B cell (primary cell): ENCODE measurements around the gene LBHD1. TPM values are rescaled to one million over a fixed set of nuclear protein-coding genes. Genes with fewer than 3 reads are reported as not detected.

Experiments used
- ATAC-seq: fragments of 200-7000 bp; cut with Tn5 transposase; one replicate; pipeline ENCODE4 v1.10.0; 2021; ENCODE audit warnings: low read depth, mild to moderate bottlenecking, moderate number of reproducible peaks, moderate library complexity
- CTCF ChIA-PET: fragments of 350-600 bp; sonication (Branson Sonifier 250); formaldehyde crosslinking; loops from one replicate; lab custom pipeline; 2021; ENCODE audit warnings: antibody characterized with exemption, inconsistent platforms; lab: Charles Lee
- POLR2A ChIA-PET: fragments of 350-600 bp; sonication (Branson Sonifier 250); formaldehyde crosslinking; loops from one replicate; lab custom pipeline; 2021; ENCODE audit warnings: antibody characterized with exemption; lab: Charles Lee
- DNase-seq: peaks from one replicate; pipeline ENCODE4 v3.0.0; 2013
- H2AFZ ChIP-seq: 2 replicates; pipeline ENCODE4 v1.6.1; 2012; ENCODE audit warnings: mild to moderate bottlenecking, low read depth, low read length; ENCODE audit not compliant: insufficient read depth, poor library complexity, severe bottlenecking
- H3K27ac ChIP-seq, 2 donors: 1 replicate in 1 of 2; 2 replicates in 1 of 2; pipeline ENCODE4 v1.5.1; 2012 to 2013; ENCODE audit warnings: low read length in 2 of 2, mild to moderate bottlenecking in 2 of 2, moderate library complexity in 1 of 2
- H3K27me3 ChIP-seq, 4 experiments: fragments of 200-600 bp in 1 of 4; sonication (generic) in 1 of 4; replicated peaks in 1 of 4; 1 replicate in 2 of 4; 2 replicates in 2 of 4; pipeline versions ENCODE4 v1.6.1 to v1.7.0; 2013 to 2016; ENCODE audit warnings: low read length in 3 of 4, mild to moderate bottlenecking in 2 of 4, mixed read lengths in 1 of 4, moderate library complexity in 1 of 4; ENCODE audit not compliant: insufficient read depth in 4 of 4, control insufficient read depth in 3 of 4; ENCODE audit errors: control extremely low read depth in 1 of 4
- H3K36me3 ChIP-seq, 2 experiments: replicated peaks in 1 of 2; 1 replicate in 1 of 2; 2 replicates in 1 of 2; pipeline versions ENCODE4 v1.6.1 to v1.7.1; 2013; ENCODE audit warnings: low read length in 1 of 2; ENCODE audit not compliant: insufficient read depth in 2 of 2, control insufficient read depth in 1 of 2; ENCODE audit errors: control extremely low read depth in 1 of 2, extremely low read depth in 1 of 2
- H3K4me1 ChIP-seq, 2 donors: fragments of 200-600 bp in 1 of 2; sonication (generic) in 1 of 2; 1 replicate in 1 of 2; 2 replicates in 1 of 2; pipeline versions ENCODE4 v1.5.1 to v1.6.1; 2013 to 2017; ENCODE audit warnings: low read length in 2 of 2; ENCODE audit not compliant: control insufficient read depth in 2 of 2, insufficient read depth in 2 of 2
- H3K4me2 ChIP-seq: replicated peaks from 2 replicates; pipeline ENCODE3; 2012; ENCODE audit warnings: mild to moderate bottlenecking, low read depth, low read length; ENCODE audit not compliant: poor library complexity, severe bottlenecking
- H3K4me3 ChIP-seq, 5 experiments: fragments of 200-600 bp in 1 of 5; sonication (generic) in 1 of 5; 1 replicate in 3 of 5; 2 replicates in 2 of 5; pipeline versions ENCODE4 v1.5.1 to v1.7.0; 2011 to 2016; ENCODE audit warnings: low read length in 4 of 5, mild to moderate bottlenecking in 4 of 5, low read depth in 2 of 5, control low read depth in 1 of 5, moderate library complexity in 1 of 5; ENCODE audit not compliant: insufficient read depth in 1 of 5; ENCODE audit errors: control extremely low read depth in 1 of 5, extremely low read depth in 1 of 5
- H3K79me2 ChIP-seq: fragments of 200-600 bp; sonication (generic); one replicate; pipeline ENCODE4 v1.6.0; 2016; ENCODE audit warnings: low read length; ENCODE audit not compliant: control insufficient read depth, insufficient read depth
- H3K9ac ChIP-seq: fragments of 200-600 bp; sonication (generic); 2 replicates; pipeline ENCODE4 v1.6.1; 2017; ENCODE audit warnings: mild to moderate bottlenecking, low read length, moderate library complexity
- H3K9me3 ChIP-seq, 3 donors: one replicate each; pipeline versions ENCODE4 v1.6.1 to v1.7.1; 2013; ENCODE audit warnings: low read length in 2 of 3; ENCODE audit not compliant: control insufficient read depth in 2 of 3, insufficient read depth in 1 of 3; ENCODE audit errors: control extremely low read depth in 1 of 3
- H4K20me1 ChIP-seq: 2 replicates; pipeline ENCODE4 v1.6.0; 2012; ENCODE audit warnings: mild to moderate bottlenecking, low read length; ENCODE audit not compliant: insufficient read depth, control insufficient read depth, poor library complexity, severe bottlenecking
- H3K27ac Mint-ChIP-seq: one replicate; pipeline ENCODE4 v1.8.0; 2021; ENCODE audit warnings: mixed read lengths
- H3K27me3 Mint-ChIP-seq: one replicate; pipeline ENCODE4 v1.8.0; 2021; ENCODE audit warnings: mixed read lengths
- H3K4me1 Mint-ChIP-seq: one replicate; pipeline ENCODE4 v1.8.0; 2021; ENCODE audit warnings: mixed read lengths
- H3K4me3 Mint-ChIP-seq: one replicate; pipeline ENCODE4 v1.8.0; 2021; ENCODE audit warnings: mixed read lengths
- H3K9me3 Mint-ChIP-seq: one replicate; pipeline ENCODE4 v1.8.0; 2022; ENCODE audit warnings: mixed read lengths; ENCODE audit not compliant: insufficient read depth
- CTCF ChIP-seq: fragments of 200-600 bp; IDR thresholded peaks from one replicate; pipeline ENCODE4 v1.8.0; 2022; ENCODE audit warnings: antibody characterized with exemption, mild to moderate bottlenecking
- EZH2 ChIP-seq: IDR thresholded peaks from 2 replicates; pipeline ENCODE4 v1.6.1; 2012; ENCODE audit warnings: borderline replicate concordance, low read depth, mild to moderate bottlenecking, moderate library complexity, low read length; ENCODE audit not compliant: insufficient read depth, poor library complexity, severe bottlenecking
- WGBS: methylation state at CpG from one replicate; pipeline ENCODE4 v1.1.5; 2013; ENCODE audit warnings: missing lambda C conversion rate; ENCODE audit not compliant: insufficient coverage; 5-methylcytosine and 5-hydroxymethylcytosine counted together
- intact Hi-C: fragments of 100-400 bp; cut with micrococcal nuclease; formaldehyde crosslinking; loops from one replicate; pipeline ENCODE4 v1.10.0; 2022
- polyA plus RNA-seq: library from polyadenylated mRNA; depleted of rRNA; stranded (reverse); fragments of >200 nt; gene quantifications from 2 replicates; pipeline ENCODE4 v1.2.3, GENCODE V29; 2012
- total RNA-seq, 2 donors: library from RNA; stranded (reverse); fragments of 120-200 nt in 1 of 2; gene quantifications; 1 replicate in 1 of 2; 2 replicates in 1 of 2; pipeline versions ENCODE4 v1.2.3 to v1.2.4, GENCODE V29; 2013 to 2022

LBHD1 gene
- total and polyA plus RNA-seq, 2 donors (not counting 1 experiment from before 2014, with no cell fraction given): 19.3 to 33.3 TPM

DNA sequence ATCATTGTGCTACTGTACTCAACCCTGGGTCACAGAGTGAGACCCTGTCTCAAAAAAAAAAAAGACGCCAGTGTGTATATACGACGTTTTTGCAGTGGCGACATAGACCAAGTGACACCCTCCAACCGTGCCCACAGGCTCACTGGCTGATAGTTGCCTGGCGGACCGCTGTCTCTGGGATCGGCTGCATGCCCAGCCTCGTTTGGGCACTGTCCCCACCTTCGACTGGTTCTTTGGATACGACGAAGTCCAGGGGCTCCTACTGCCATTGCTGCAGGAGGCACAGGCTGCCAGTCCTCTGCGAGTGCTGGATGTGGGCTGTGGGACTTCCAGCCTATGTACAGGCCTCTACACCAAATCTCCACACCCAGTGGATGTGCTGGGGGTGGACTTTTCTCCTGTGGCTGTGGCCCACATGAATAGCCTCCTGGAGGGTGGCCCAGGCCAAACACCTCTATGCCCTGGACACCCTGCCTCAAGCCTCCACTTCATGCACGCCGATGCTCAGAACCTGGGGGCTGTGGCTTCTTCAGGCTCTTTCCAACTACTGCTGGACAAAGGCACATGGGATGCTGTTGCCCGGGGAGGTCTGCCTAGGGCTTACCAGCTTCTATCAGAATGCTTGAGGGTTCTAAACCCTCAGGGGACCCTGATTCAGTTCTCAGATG, 5.7 kb downstream of the LBHD1 start:
- Histone ChIP-seq H3K9me3 (no peaks in the 10 kb centered on the region), H3K4me2 (peak overlapping the region; percentile 78), H3K36me3 (peaks cover 4 to 19% of the 10 kb centered on the region in 2 experiments), H4K20me1 (peaks cover 9% of the 10 kb centered on the region), H3K79me2 (peaks cover 62% of the 10 kb centered on the region), H3K9ac (peak overlapping the region; percentile 82), H3K4me3 (peak overlapping the region; percentile 36 to 98 (median 83)), H3K4me1 (peaks cover 21 to 41% of the 10 kb centered on the region in 2 donors), H2AFZ (no peak overlapping the region), H3K27ac (peak overlapping the region in 1 of 2 donors; percentile 81), H3K27me3 (no peaks in the 10 kb centered on the region)
- no peak for TF ChIP-seq CTCF
- no peak for TF ChIP-seq EZH2
- no peak for DNase-seq
- no peaks in the 10 kb centered on the region for H3K9me3 Mint-ChIP-seq
- no peak for ATAC-seq
- no peaks in the 10 kb centered on the region for H3K27me3 Mint-ChIP-seq
- ChIA-PET CTCF (interaction anchor here (1.4 to 2.0 kb wide), 2 partner anchors 75 kb away, joined by 7 read pairs; partner anchors contain the start of gene TUT1), POLR2A (interaction anchor here (0.8 to 3.3 kb wide), 14 partner anchors 8 to 105 kb away, joined by 3 to 62 read pairs (median 6); partner anchors contain the start of genes B3GAT3, EEF1G, GANAB and HNRNPUL2)
- H3K4me3 Mint-ChIP-seq: peak overlapping the region; percentile 97
- intact Hi-C loops: no loop called here
- 63% methylated on average over 15 of the region's 16 CpGs for WGBS
- H3K4me1 Mint-ChIP-seq: peaks cover 57% of the 10 kb centered on the region
- H3K27ac Mint-ChIP-seq: peak overlapping the region; percentile 56
